Stimulated activated memory B cell treated with anti-CD40 and anti-IgM and Interleukin-4, amounts not matched to agents 10 μg/mL and 1 μg/mL and 100 μg/mL, for 72 hours (primary cell): ENCODE measurements around the gene RCBTB2.

Experiments used
- ATAC-seq: fragments of 150-1000 bp; cut with Tn5 transposase; 2 replicates; pipeline ENCODE4 v1.10.0; 2021
- H3K27ac Mint-ChIP-seq: one replicate; pipeline ENCODE4 v1.8.0; 2022; ENCODE audit warnings: mild to moderate bottlenecking, mixed read lengths
- H3K27me3 Mint-ChIP-seq: one replicate; pipeline ENCODE4 v1.8.0; 2022; ENCODE audit warnings: mixed read lengths
- H3K36me3 Mint-ChIP-seq: one replicate; pipeline ENCODE4 v1.8.0; 2022; ENCODE audit warnings: mixed read lengths
- H3K4me1 Mint-ChIP-seq: one replicate; pipeline ENCODE4 v1.8.0; 2022; ENCODE audit warnings: mixed read lengths
- H3K4me3 Mint-ChIP-seq: one replicate; pipeline ENCODE4 v1.8.0; 2022; ENCODE audit warnings: mild to moderate bottlenecking, moderate library complexity, mixed read lengths
- H3K9me3 Mint-ChIP-seq: one replicate; pipeline ENCODE4 v1.8.0; 2022; ENCODE audit warnings: mixed read lengths

The RCBTB2 gene

GRCh38 chr13:48496271-48497161, 36.4 kb downstream of the RCBTB2 start:
- peaks cover 12% of the 10 kb centered on the region for H3K27me3 Mint-ChIP-seq
- no peak for ATAC-seq
- H3K4me3 Mint-ChIP-seq: no peak overlapping the region
- H3K27ac Mint-ChIP-seq: no peak overlapping the region
- H3K36me3 Mint-ChIP-seq: peaks cover 2% of the 10 kb centered on the region
- H3K9me3 Mint-ChIP-seq: no peaks in the 10 kb centered on the region
- H3K4me1 Mint-ChIP-seq: peaks cover 27% of the 10 kb centered on the region

GRCh38 chr13:48494874-48495273, 38.0 kb downstream of the RCBTB2 start:
- H3K27ac Mint-ChIP-seq: no peak overlapping the region
- no peak overlapping the region for H3K4me3 Mint-ChIP-seq
- H3K36me3 Mint-ChIP-seq: no peaks in the 10 kb centered on the region
- H3K4me1 Mint-ChIP-seq: peaks cover 12% of the 10 kb centered on the region
- no peak for ATAC-seq
- H3K9me3 Mint-ChIP-seq: no peaks in the 10 kb centered on the region
- peaks cover 12% of the 10 kb centered on the region for H3K27me3 Mint-ChIP-seq

GRCh38 chr13:48493851-48494250, 39.0 kb downstream of the RCBTB2 start:
- H3K27ac Mint-ChIP-seq: no peak overlapping the region
- no peaks in the 10 kb centered on the region for H3K36me3 Mint-ChIP-seq
- ATAC-seq: no peak
- peaks cover 6% of the 10 kb centered on the region for H3K27me3 Mint-ChIP-seq
- H3K4me3 Mint-ChIP-seq: no peak overlapping the region
- peaks cover 12% of the 10 kb centered on the region for H3K4me1 Mint-ChIP-seq
- no peaks in the 10 kb centered on the region for H3K9me3 Mint-ChIP-seq

- Mint-ChIP-seq H3K4me1 (peaks cover 17% of the 10 kb centered on the region), H3K27ac (no peak overlapping the region), H3K4me3 (no peak overlapping the region), H3K9me3 (no peaks in the 10 kb centered on the region), H3K36me3 (no peaks in the 10 kb centered on the region), H3K27me3 (no peaks in the 10 kb centered on the region)
- ATAC-seq: no peak
These were observed 39.7 kb downstream of the RCBTB2 start for GRCh38 chr13:48493066-48493765.

- ATAC-seq: peak; percentile 94
- Mint-ChIP-seq H3K36me3 (no peaks in the 10 kb centered on the region), H3K9me3 (no peaks in the 10 kb centered on the region), H3K27me3 (no peaks in the 10 kb centered on the region), H3K4me3 (no peak overlapping the region), H3K4me1 (peaks cover 18% of the 10 kb centered on the region), H3K27ac (no peak overlapping the region)
These were observed 40.3 kb downstream of the RCBTB2 start for GRCh38 chr13:48492470-48493065.

- peaks cover 16% of the 10 kb centered on the region for H3K4me1 Mint-ChIP-seq
- no peak overlapping the region for H3K4me3 Mint-ChIP-seq
These were observed 40.8 kb downstream of the RCBTB2 start for GRCh38 chr13:48492096-48492440.

GRCh38 chr13:48491423-48492095, 41.3 kb downstream of the RCBTB2 start:
- Mint-ChIP-seq H3K27me3 (no peaks in the 10 kb centered on the region), H3K9me3 (peaks cover 3% of the 10 kb centered on the region), H3K4me1 (peaks cover 11% of the 10 kb centered on the region), H3K4me3 (no peak overlapping the region), H3K27ac (no peak overlapping the region), H3K36me3 (peaks cover 5% of the 10 kb centered on the region)
- no peak for ATAC-seq

More at GRCh38 chr13:48492096-48492440, 40.8 kb downstream of the RCBTB2 start:
- H3K27ac Mint-ChIP-seq: no peak overlapping the region
- peaks cover 5% of the 10 kb centered on the region for H3K36me3 Mint-ChIP-seq
- peaks cover 3% of the 10 kb centered on the region for H3K9me3 Mint-ChIP-seq
- peak; percentile 84 for ATAC-seq
- H3K27me3 Mint-ChIP-seq: no peaks in the 10 kb centered on the region

- no peak overlapping the region for H3K4me3 Mint-ChIP-seq
These were observed 42.6 kb downstream of the RCBTB2 start for GRCh38 chr13:48490241-48490640.

GRCh38 chr13:48489666-48490065, 43.2 kb downstream of the RCBTB2 start:
- ATAC-seq: no peak
- Mint-ChIP-seq H3K4me3 (no peak overlapping the region), H3K9me3 (peaks cover 3% of the 10 kb centered on the region), H3K36me3 (peaks cover 21% of the 10 kb centered on the region), H3K27me3 (no peaks in the 10 kb centered on the region), H3K4me1 (peaks cover 7% of the 10 kb centered on the region), H3K27ac (no peak overlapping the region)

More at GRCh38 chr13:48490241-48490640, 42.6 kb downstream of the RCBTB2 start:
- no peak for ATAC-seq
- Mint-ChIP-seq H3K27ac (no peak overlapping the region), H3K36me3 (peaks cover 15% of the 10 kb centered on the region), H3K4me1 (peaks cover 7% of the 10 kb centered on the region), H3K27me3 (no peaks in the 10 kb centered on the region), H3K9me3 (peaks cover 3% of the 10 kb centered on the region)

- no peak overlapping the region for H3K4me3 Mint-ChIP-seq
- no peak for ATAC-seq
- H3K4me1 Mint-ChIP-seq: peaks cover 7% of the 10 kb centered on the region
- peaks cover 21% of the 10 kb centered on the region for H3K36me3 Mint-ChIP-seq
- H3K27ac Mint-ChIP-seq: no peak overlapping the region
- no peaks in the 10 kb centered on the region for H3K27me3 Mint-ChIP-seq
- peaks cover 3% of the 10 kb centered on the region for H3K9me3 Mint-ChIP-seq
These were observed 43.9 kb downstream of the RCBTB2 start for GRCh38 chr13:48488995-48489394.

- ATAC-seq: no peak
- Mint-ChIP-seq H3K4me3 (no peak overlapping the region), H3K27me3 (no peaks in the 10 kb centered on the region), H3K4me1 (peaks cover 7% of the 10 kb centered on the region), H3K27ac (no peak overlapping the region), H3K36me3 (peaks cover 29% of the 10 kb centered on the region), H3K9me3 (peaks cover 3% of the 10 kb centered on the region)
These were observed 44.9 kb downstream of the RCBTB2 start for GRCh38 chr13:48487968-48488367.

GRCh38 chr13:48486836-48487235, 46.0 kb downstream of the RCBTB2 start:
- no peak for ATAC-seq
- no peak overlapping the region for H3K4me3 Mint-ChIP-seq
- H3K9me3 Mint-ChIP-seq: peaks cover 3% of the 10 kb centered on the region
- peaks cover 41% of the 10 kb centered on the region for H3K36me3 Mint-ChIP-seq
- H3K27me3 Mint-ChIP-seq: no peaks in the 10 kb centered on the region
- peaks cover 7% of the 10 kb centered on the region for H3K4me1 Mint-ChIP-seq
- no peak overlapping the region for H3K27ac Mint-ChIP-seq

GRCh38 chr13:48486362-48486761, 46.5 kb downstream of the RCBTB2 start:
- Mint-ChIP-seq H3K27ac (no peak overlapping the region), H3K27me3 (no peaks in the 10 kb centered on the region), H3K4me3 (no peak overlapping the region), H3K36me3 (peaks cover 41% of the 10 kb centered on the region), H3K4me1 (peaks cover 7% of the 10 kb centered on the region), H3K9me3 (peaks cover 3% of the 10 kb centered on the region)
- ATAC-seq: no peak

GRCh38 chr13:48485432-48485831, 47.4 kb downstream of the RCBTB2 start:
- Mint-ChIP-seq H3K27ac (no peak overlapping the region), H3K4me1 (peaks cover 7% of the 10 kb centered on the region), H3K4me3 (no peak overlapping the region), H3K27me3 (no peaks in the 10 kb centered on the region), H3K9me3 (peaks cover 3% of the 10 kb centered on the region), H3K36me3 (peaks cover 48% of the 10 kb centered on the region)
- no peak for ATAC-seq

- H3K36me3 Mint-ChIP-seq: peaks cover 62% of the 10 kb centered on the region
- H3K4me1 Mint-ChIP-seq: peaks cover 5% of the 10 kb centered on the region
- no peak overlapping the region for H3K4me3 Mint-ChIP-seq
- ATAC-seq: no peak
- H3K9me3 Mint-ChIP-seq: peaks cover 3% of the 10 kb centered on the region
- no peak overlapping the region for H3K27ac Mint-ChIP-seq
- H3K27me3 Mint-ChIP-seq: no peaks in the 10 kb centered on the region
These were observed 49.3 kb downstream of the RCBTB2 start for GRCh38 chr13:48483575-48483974.
